A172 (cell line): Measurements from ENCODE around the gene KCNE4. TPM values are rescaled to one million over a fixed set of nuclear protein-coding genes. Genes with fewer than 3 reads are reported as not detected.

Experiments
- DNase-seq: peaks from one replicate; pipeline ENCODE4 v3.0.0-alpha.2; 2015; ENCODE audit warnings: low spot score
- total RNA-seq: library from RNA; depleted of rRNA; stranded (reverse); fragments of >200 nt; shearing (Covaris generic); gene quantifications from 2 replicates; pipeline ENCODE4 v1.2.3, GENCODE V29; 2014; rRNA removed

KCNE4 gene, protein sequence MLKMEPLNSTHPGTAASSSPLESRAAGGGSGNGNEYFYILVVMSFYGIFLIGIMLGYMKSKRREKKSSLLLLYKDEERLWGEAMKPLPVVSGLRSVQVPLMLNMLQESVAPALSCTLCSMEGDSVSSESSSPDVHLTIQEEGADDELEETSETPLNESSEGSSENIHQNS
- 0.17 TPM in 1 of 2 replicates, not detected in the other for total RNA-seq

- DNase-seq, result no peak
Measured at GRCh38 chr2:223051693-223052289, at the start of gene KCNE4. Gene KCNE4, plus strand, starts transcription at chr2:223052190. Its CDS starts 641 bp downstream, at chr2:223052831.

- DNase-seq, result no peak
Measured at GRCh38 chr2:223003191-223003590, 48.8 kb upstream of the KCNE4 start.

DNA sequence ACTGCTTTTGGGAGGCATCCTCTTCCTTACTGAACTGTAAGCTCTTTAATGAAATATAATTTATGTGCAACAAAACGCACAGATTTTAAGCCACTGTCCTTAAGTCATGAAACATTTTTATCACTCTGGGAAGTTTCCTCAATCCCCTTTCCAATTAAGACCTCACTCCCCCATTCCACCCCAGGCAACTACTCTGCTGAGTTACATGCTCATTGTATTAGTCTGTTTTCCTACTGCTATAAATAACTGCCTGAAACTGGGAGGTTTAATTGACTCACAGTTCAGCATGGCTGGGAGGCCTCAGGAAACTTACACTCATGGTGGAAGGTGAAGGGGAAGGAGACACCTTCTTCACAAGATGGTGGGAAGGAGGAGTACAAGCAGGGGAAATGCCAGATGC lies 46.5 kb upstream of the KCNE4 start:
- DNase-seq, result no peak

- no peak for DNase-seq
Measured at GRCh38 chr2:223007531-223007930, 44.5 kb upstream of the KCNE4 start.

GRCh38 chr2:223008162-223008561 lies 43.8 kb upstream of the KCNE4 start:
- no peak for DNase-seq

DNA sequence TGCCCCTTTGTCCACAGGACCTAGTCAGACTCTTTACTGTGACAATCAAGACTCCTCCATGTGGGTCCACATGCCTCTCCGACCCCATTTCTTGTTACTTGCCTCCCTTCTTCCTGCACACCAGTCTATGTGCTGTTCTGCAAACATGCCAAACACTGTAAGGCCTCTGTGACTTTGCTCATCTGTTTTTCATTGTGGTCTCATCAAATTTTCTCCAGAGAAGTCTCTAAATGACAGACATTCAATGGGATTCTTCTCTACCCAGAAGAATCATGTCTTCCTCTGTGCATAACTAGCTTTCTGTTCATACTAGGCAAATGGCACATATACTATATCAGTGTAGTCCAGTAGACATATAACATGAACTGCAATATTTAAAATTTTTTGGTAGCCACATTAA lies 43.0 kb upstream of the KCNE4 start:
- no peak for DNase-seq

DNA sequence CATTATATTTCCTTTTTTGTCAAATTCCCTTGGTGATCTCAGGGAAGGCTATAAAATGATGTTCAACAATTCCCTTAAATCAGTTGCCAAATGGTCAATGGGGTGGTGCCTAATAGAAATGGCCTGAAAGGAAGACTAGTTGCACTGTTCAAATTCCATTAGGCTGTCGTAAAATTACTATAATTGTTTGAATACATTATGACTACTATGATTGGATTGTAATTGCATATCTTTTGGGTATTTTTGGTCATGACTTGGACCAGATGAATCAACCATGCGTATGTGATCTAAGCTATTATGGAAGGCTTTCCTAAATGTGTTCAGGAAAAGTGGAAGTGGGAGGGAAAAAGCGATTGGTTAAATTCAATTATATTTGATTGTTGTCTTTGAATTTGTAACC lies 41.3 kb upstream of the KCNE4 start:
- no peak for DNase-seq

DNA sequence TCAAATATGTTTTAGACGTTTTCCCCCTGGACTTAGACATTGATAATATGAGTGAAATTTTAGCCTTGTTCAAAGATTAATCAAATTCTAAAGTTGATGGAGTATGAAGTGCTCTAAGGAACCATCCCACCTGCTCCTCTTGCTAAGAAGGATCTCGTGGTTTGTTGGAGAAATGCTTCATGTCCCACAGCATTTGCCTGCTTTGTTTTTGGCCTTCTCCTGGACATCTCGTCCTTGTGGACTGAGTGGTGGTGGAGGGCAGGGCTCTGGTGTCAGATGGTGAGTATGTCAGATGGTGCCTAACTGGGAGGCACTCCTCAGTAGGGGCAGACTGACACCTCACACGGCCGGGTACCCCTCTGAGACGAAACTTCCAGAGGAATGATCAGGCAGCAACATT lies 39.7 kb upstream of the KCNE4 start:
- no peak for DNase-seq

DNA sequence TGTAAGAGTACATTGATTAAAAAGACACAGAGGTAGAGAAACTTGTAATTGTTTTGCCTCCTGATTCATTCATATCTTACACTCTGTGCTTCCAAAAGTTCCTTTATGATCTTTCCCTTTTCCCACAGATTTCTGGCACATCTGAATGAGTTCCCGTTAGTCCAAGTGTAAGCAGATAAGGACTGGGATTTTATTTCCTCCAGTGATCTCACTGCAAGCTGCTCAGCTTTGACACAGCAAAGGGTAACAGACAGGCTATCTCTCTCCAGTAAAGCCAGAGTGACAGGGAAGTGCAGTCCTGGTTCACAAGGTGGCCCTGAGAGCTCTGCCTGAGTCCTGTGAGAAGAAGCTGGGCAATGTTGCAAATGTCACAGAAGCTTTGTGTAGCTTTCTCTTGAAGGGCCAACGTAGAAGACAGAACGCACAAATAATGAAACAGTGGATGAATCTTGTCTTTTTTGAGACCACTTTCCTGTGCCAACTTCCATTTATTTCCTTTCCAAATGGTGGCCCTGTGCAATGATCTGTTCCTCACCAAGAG lies 32.5 kb upstream of the KCNE4 start:
- no peak for DNase-seq

- DNase-seq, result no peak
Measured at GRCh38 chr2:223019987-223020717, 31.8 kb upstream of the KCNE4 start.

DNA sequence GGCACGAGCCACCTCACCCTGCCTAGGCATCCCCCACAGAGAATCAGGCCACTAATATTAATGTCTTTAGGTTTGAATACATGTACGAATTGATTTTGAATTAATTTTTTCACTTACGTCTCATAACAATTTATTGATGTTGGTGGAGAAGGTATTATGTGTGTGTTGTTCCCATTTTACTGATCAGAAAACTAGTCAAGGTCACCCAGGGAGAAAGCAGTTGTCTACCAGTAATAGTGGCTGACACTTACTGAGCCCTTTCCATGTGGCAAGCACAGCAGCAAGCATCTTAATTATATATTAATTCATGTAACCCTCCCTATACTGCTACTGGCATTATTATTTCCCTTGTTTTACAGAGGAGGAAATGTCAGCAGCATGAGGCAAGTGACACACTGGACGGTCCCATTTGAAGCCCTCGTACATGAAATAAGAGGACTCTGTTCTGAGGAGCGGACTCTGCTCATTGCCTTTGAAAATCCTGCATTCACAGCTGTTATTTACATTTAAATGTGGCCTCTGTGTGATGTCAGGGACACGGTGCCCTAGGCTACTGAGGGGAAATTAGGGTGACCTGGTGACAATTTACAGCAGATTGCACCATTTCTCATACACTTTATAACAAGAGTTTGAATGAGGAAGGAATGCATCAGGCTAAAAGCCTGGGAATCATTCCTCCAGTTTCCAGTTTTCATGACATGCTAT lies 30.9 kb upstream of the KCNE4 start:
- DNase-seq, result no peak

DNA sequence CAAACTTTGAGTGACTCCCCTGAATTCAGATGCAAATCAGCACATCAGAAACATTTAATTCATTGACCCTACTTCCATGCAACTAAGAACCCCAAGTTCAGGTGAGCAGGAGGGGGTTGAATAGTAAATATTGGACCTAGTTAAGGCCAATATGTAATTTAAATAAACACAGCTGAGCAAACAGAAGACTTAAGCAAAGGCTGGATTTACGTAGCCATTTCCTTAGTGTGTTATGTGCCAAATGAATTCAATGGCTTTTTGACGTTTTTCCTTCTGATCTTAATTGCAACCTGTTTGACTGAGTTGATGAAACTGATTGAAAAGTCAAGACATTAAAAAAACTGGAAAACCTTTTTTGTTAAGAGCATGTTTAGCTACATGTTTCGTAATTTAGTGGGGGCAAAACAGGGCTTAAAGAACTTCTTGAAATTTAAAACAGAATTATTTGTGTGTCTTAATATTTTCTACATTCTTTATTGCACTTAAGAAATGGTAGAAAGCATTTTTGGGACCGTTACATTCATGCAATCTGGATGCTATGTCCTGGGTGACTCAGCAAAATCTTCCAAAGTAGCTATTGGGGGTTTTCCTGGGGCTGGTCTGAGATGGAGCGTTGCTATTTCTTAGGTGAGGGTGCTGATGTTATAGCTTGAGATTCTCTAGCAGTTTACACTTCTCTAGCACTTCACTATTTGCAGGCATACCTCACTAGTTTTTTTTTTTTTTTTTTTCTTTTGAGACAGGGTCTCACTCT lies 25.5 kb upstream of the KCNE4 start:
- peak; percentile 37 for DNase-seq

GRCh38 chr2:223027442-223027841 lies 24.5 kb upstream of the KCNE4 start:
- DNase-seq, result peak; percentile 83

- no peak for DNase-seq
Measured at GRCh38 chr2:223029287-223029686, 22.7 kb upstream of the KCNE4 start.

- DNase-seq, result no peak
Measured at GRCh38 chr2:223032187-223033142, 19.5 kb upstream of the KCNE4 start.

DNA sequence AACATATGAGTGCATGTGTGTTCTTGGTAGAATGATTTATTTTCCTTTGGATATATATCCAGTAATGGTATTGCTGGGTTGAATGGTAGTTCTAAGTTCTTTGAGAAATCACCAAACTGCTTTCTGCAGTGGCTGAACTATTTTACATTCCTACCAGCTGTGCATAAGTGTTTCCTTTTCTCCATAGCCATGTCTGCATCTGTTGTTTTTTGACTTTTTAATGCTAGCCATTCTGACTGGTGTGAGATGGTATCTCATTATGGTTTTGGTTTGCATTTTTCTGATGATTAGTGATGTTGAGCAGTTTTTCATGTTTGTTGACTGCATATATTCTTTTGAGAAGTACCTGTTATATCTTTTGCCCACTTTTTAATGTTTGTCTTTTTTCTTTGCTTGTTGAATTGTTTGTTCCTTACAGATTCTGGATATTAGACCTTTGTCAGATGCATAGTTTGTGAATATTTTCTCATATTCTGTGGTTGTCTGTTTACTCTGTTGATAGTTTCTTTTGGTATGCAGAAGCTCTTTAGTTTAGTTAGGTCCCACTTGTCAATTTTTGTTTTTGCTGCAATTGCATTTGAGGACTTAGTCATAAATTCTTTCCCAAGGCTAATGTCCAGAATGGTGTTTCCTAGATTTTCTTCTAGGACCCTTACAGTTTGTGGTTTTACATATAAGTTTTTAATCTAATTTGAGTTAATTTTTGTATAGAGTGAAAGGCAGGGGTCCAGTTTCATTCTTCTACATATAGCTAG lies 17.6 kb upstream of the KCNE4 start:
- no peak for DNase-seq

DNA sequence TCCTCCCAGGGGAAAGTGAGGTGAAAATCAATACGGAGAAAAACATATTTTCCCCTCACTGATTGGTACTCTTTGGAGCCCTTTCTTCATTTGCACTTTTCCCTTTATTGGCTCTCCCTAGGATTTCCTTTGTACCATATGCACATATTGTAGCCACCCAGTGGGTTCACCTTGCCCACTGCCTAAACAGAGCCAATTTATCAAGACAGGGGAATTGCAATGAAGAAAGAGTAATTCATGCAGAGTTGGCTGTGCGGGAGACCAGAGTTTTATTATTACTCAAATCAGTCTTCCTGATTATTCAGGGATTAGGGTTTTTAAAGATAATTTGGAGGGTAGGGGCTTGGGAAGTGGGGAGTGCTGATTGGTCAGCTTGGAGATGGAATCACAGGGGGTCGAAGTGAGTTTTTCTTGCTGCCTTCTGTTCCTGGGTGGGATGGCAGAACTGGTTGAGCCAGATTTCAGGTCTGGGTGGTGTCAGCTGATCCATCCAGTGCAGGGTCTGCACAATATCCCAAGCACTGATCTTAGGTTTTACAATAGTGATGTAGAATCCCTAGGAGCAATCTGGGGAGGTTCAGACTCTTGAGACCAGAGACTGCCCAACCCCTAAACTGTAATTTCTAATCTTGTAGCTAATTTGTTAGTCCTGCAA lies 15.1 kb upstream of the KCNE4 start:
- DNase-seq, result no peak

GRCh38 chr2:223037445-223037800 lies 14.6 kb upstream of the KCNE4 start:
- DNase-seq, result no peak

GRCh38 chr2:223039618-223040017 lies 12.4 kb upstream of the KCNE4 start:
- no peak for DNase-seq
